B cell (primary cell): ENCODE results near the gene CDC42.

Source experiments
- CTCF ChIP-seq: fragments of 200-600 bp; IDR thresholded peaks from one replicate; pipeline ENCODE4 v1.8.0; 2022; ENCODE audit warnings: antibody characterized with exemption, mild to moderate bottlenecking
- EZH2 ChIP-seq: IDR thresholded peaks from 2 replicates; pipeline ENCODE4 v1.6.1; 2012; ENCODE audit warnings: borderline replicate concordance, low read depth, mild to moderate bottlenecking, moderate library complexity, low read length; ENCODE audit not compliant: insufficient read depth, poor library complexity, severe bottlenecking

- no peak for TF ChIP-seq CTCF
- no peak for TF ChIP-seq EZH2
Measured at GRCh38 chr1:22122273-22123070, 70.0 kb downstream of the CDC42 start.
